ENCODE data around the gene CASS4. TPM values are rescaled to one million over a fixed set of nuclear protein-coding genes. Genes with fewer than 3 reads are reported as not detected.

Gene CASS4
- total RNA-seq, 1 experiment from 2014 or later, result 0.15 TPM

GRCh38 chr20:56461576-56461975, 49.5 kb downstream of the CASS4 start:
- no peaks in the 10 kb centered on the region for H3K4me1 ChIP-seq (ENCODE audit: control insufficient read depth, insufficient read depth, low read length)
- intact Hi-C loops (cut with micrococcal nuclease; ENCODE audit: unreplicated experiment), result no loop called here
- no TSS peak for BruUV-seq (replicated peaks)
- CTCF ChIA-PET, result no interaction called here
- H3K9me3 ChIP-seq (ENCODE audit: control insufficient read depth, insufficient read depth, low read depth, low read length), result no peaks in the 10 kb centered on the region
- DNase-seq (ENCODE audit: low read depth, low spot score), result no peak
- H3K27ac ChIP-seq (ENCODE audit: low read length), result no peak overlapping the region
- in situ Hi-C loops (cut with HindIII; ENCODE audit: low pct_unique_long_range_greater_than_20kb, low sequenced_read_pairs), result no loop called here
- POLR2A ChIA-PET, result no interaction called here
- TF ChIP-seq POLR2AphosphoS5 (IDR thresholded peaks at IDR 0.05; ENCODE audit: low read depth, low read length), result no peak
- no peak for TF ChIP-seq SIN3A (IDR thresholded peaks at IDR 0.05; ENCODE audit: borderline replicate concordance, insufficient read depth, low read depth, low read length)
- no peak for TF ChIP-seq TCF7L2 (IDR thresholded peaks at IDR 0.05; ENCODE audit: low read depth, low read length)
- TF ChIP-seq CTCF (IDR thresholded peaks at IDR 0.05), result no peak
- TF ChIP-seq REST (IDR thresholded peaks at IDR 0.05; ENCODE audit: insufficient read depth in 1 of 2, low read depth in 2 of 2, low read length in 1 of 2), result no peak
- H3K36me3 ChIP-seq (ENCODE audit: control insufficient read depth, insufficient read depth, low read length), result no peaks in the 10 kb centered on the region
- H3K4me3 ChIP-seq (ENCODE audit: low read depth in 2 of 2, low read length in 2 of 2), result no peak overlapping the region
- ATAC-seq, result no peak
- H3K27me3 ChIP-seq (ENCODE audit: control insufficient read depth, insufficient read depth, low read length), result 0 out of 2 replicates have a peak, but pooled peaks cover 2% of the 10 kb centered on the region

- intact Hi-C loops (cut with micrococcal nuclease; ENCODE audit: unreplicated experiment), result no loop called here
- Histone ChIP-seq H3K4me3 (ENCODE audit: low read depth in 2 of 2, low read length in 2 of 2) (no peak overlapping the region), H3K36me3 (ENCODE audit: control insufficient read depth, insufficient read depth, low read length) (no peaks in the 10 kb centered on the region), H3K27ac (ENCODE audit: low read length) (no peak overlapping the region), H3K27me3 (ENCODE audit: control insufficient read depth, insufficient read depth, low read length) (0 out of 2 replicates have a peak, but pooled peaks cover 2% of the 10 kb centered on the region), H3K4me1 (ENCODE audit: control insufficient read depth, insufficient read depth, low read length) (peaks cover 4% of the 10 kb centered on the region; the same call in 1 of the 2 replicates), H3K9me3 (ENCODE audit: control insufficient read depth, insufficient read depth, low read depth, low read length) (no peaks in the 10 kb centered on the region)
- no peak for ATAC-seq
- CTCF ChIA-PET, result no interaction called here
- BruUV-seq (replicated peaks), result no TSS peak
- no peak for DNase-seq (ENCODE audit: low read depth, low spot score)
- no peak for TF ChIP-seq TCF7L2 (IDR thresholded peaks at IDR 0.05; ENCODE audit: low read depth, low read length)
- in situ Hi-C loops (cut with HindIII; ENCODE audit: low pct_unique_long_range_greater_than_20kb, low sequenced_read_pairs), result no loop called here
- POLR2A ChIA-PET, result no interaction called here
These were observed 51.4 kb downstream of the CASS4 start for GRCh38 chr20:56463428-56463827.

GRCh38 chr20:56465997-56466396, 53.9 kb downstream of the CASS4 start:
- Histone ChIP-seq H3K27me3 (ENCODE audit: control insufficient read depth, insufficient read depth, low read length) (0 out of 2 replicates have a peak, but pooled peaks cover 2% of the 10 kb centered on the region), H3K27ac (ENCODE audit: low read length) (no peak overlapping the region), H3K4me1 (ENCODE audit: control insufficient read depth, insufficient read depth, low read length) (peaks cover 9% of the 10 kb centered on the region; the same call in 1 of the 2 replicates), H3K4me3 (ENCODE audit: low read depth in 2 of 2, low read length in 2 of 2) (no peak overlapping the region), H3K36me3 (ENCODE audit: control insufficient read depth, insufficient read depth, low read length) (peaks cover 6% of the 10 kb centered on the region; the same call in 1 of the 2 replicates), H3K9me3 (ENCODE audit: control insufficient read depth, insufficient read depth, low read depth, low read length) (no peaks in the 10 kb centered on the region)
- no peak for TF ChIP-seq POLR2AphosphoS5 (IDR thresholded peaks at IDR 0.05; ENCODE audit: low read depth, low read length)
- no peak for TF ChIP-seq REST (IDR thresholded peaks at IDR 0.05; ENCODE audit: insufficient read depth in 1 of 2, low read depth in 2 of 2, low read length in 1 of 2)
- TF ChIP-seq TCF7L2 (IDR thresholded peaks at IDR 0.05; ENCODE audit: low read depth, low read length), result no peak
- TF ChIP-seq CTCF (IDR thresholded peaks at IDR 0.05), result no peak
- TF ChIP-seq SIN3A (IDR thresholded peaks at IDR 0.05; ENCODE audit: borderline replicate concordance, insufficient read depth, low read depth, low read length), result no peak
- DNase-seq (ENCODE audit: low read depth, low spot score) (no peak), ATAC-seq (no peak)
- POLR2A ChIA-PET, result no interaction called here
- CTCF ChIA-PET, result no interaction called here
- in situ Hi-C loops (cut with HindIII; ENCODE audit: low pct_unique_long_range_greater_than_20kb, low sequenced_read_pairs) (no loop called here), intact Hi-C loops (cut with micrococcal nuclease; ENCODE audit: unreplicated experiment) (no loop called here)
- no TSS peak for BruUV-seq (replicated peaks)

Data from Panc1 (cell line).